Neural cell (in vitro differentiated cells): ENCODE data around the gene SLC66A2. TPM values are rescaled to one million over a fixed set of nuclear protein-coding genes. Genes with fewer than 3 reads are reported as not detected.

ENCODE experiments used
- H2AFZ ChIP-seq: fragments of 200-600, 300-800 bp; sonication (generic), shearing (Covaris generic); 2 replicates; pipeline ENCODE4 v1.6.0; 2014; ENCODE audit warnings: low read depth, mild to moderate bottlenecking, antibody characterized with exemption, low read length, moderate library complexity
- H3F3A ChIP-seq: fragments of 200-600 bp; shearing (Covaris generic); 2 replicates; pipeline ENCODE4 v1.6.1; 2016; ENCODE audit warnings: mild to moderate bottlenecking, moderate library complexity, mixed read lengths, antibody characterized with exemption, low read length; ENCODE audit not compliant: insufficient read depth, poor library complexity, severe bottlenecking
- H3K27ac ChIP-seq: fragments of 200-600, 300-800 bp; sonication (generic), shearing (Covaris generic); 2 replicates; pipeline ENCODE4 v1.5.1; 2014; ENCODE audit warnings: mild to moderate bottlenecking, low read length, moderate library complexity
- H3K27me3 ChIP-seq: fragments of 300-800, 200-600 bp; sonication (generic), shearing (Covaris generic); 2 replicates; pipeline ENCODE4 v1.6.0; 2014; ENCODE audit warnings: mild to moderate bottlenecking, low read depth, low read length, moderate library complexity; ENCODE audit not compliant: insufficient read depth
- H3K36me3 ChIP-seq: fragments of 300-800, 200-600 bp; sonication (generic), shearing (Covaris generic); 2 replicates; pipeline ENCODE4 v1.5.1; 2014; ENCODE audit warnings: mild to moderate bottlenecking, antibody characterized with exemption, low read length, moderate library complexity; ENCODE audit not compliant: insufficient read depth
- H3K4me2 ChIP-seq: fragments of 300-800, 200-600 bp; sonication (generic), shearing (Covaris generic); 2 replicates; pipeline ENCODE4 v1.6.0; 2014; ENCODE audit warnings: mild to moderate bottlenecking, low read length
- H3K4me3 ChIP-seq: fragments of 300-800, 200-600 bp; sonication (generic), shearing (Covaris generic); 2 replicates; pipeline ENCODE4 v1.5.1; 2014; ENCODE audit warnings: mild to moderate bottlenecking, low read length, moderate library complexity
- H3K79me2 ChIP-seq: fragments of 200-600 bp; shearing (Covaris generic); replicated peaks from 2 replicates; pipeline ENCODE4 v1.6.0; 2014; ENCODE audit warnings: mild to moderate bottlenecking, low read length, moderate library complexity; ENCODE audit not compliant: insufficient read depth
- H3K9ac ChIP-seq: fragments of 300-800, 200-600 bp; sonication (generic), shearing (Covaris generic); 2 replicates; pipeline ENCODE4 v1.6.1; 2016; ENCODE audit warnings: mild to moderate bottlenecking, low read length, mixed read lengths
- H3K9me2 ChIP-seq: fragments of 200-600 bp; shearing (Covaris generic); 2 replicates; pipeline ENCODE4 v1.6.1; 2016; ENCODE audit warnings: mild to moderate bottlenecking, low read length, mixed read lengths; ENCODE audit not compliant: insufficient read depth
- H3K9me3 ChIP-seq: fragments of 200-600, 300-800 bp; sonication (generic), shearing (Covaris generic); 2 replicates; pipeline ENCODE4 v1.6.1; 2016; ENCODE audit warnings: mild to moderate bottlenecking, mixed run types, low read length, moderate library complexity, mixed read lengths
- H4K20me1 ChIP-seq: fragments of 200-600 bp; shearing (Covaris generic); 2 replicates; pipeline ENCODE4 v1.6.1; 2016; ENCODE audit warnings: mild to moderate bottlenecking, mixed run types; ENCODE audit not compliant: insufficient read depth
- EP300 ChIP-seq: fragments of 450-650 bp; conservative IDR thresholded peaks from 2 replicates; pipeline ENCODE4 v1.6.1; 2014; ENCODE audit warnings: antibody characterized with exemption, mild to moderate bottlenecking, moderate library complexity; ENCODE audit not compliant: poor library complexity, severe bottlenecking
- EZH2 ChIP-seq: fragments of 200-600, 300-800 bp; shearing (Covaris generic), sonication (generic); IDR thresholded peaks from 2 replicates; pipeline ENCODE4 v1.6.1; 2014; ENCODE audit warnings: antibody characterized with exemption, low read length, borderline replicate concordance, mild to moderate bottlenecking; ENCODE audit not compliant: insufficient read depth, poor library complexity, severe bottlenecking
- MXI1 ChIP-seq: fragments of 450-650 bp; conservative IDR thresholded peaks from 2 replicates; pipeline ENCODE4 v1.6.1; 2014; ENCODE audit warnings: antibody characterized with exemption, mild to moderate bottlenecking; ENCODE audit not compliant: poor library complexity, severe bottlenecking
- POLR2AphosphoS5 ChIP-seq: IDR thresholded peaks from 2 replicates; pipeline ENCODE4 v1.6.1; 2012
- RAD21 ChIP-seq: fragments of 450-650 bp; conservative IDR thresholded peaks from 2 replicates; pipeline ENCODE4 v1.6.1; 2014; ENCODE audit warnings: antibody characterized with exemption, mild to moderate bottlenecking, moderate library complexity
- SMC3 ChIP-seq: fragments of 450-650 bp; conservative IDR thresholded peaks from 2 replicates; pipeline ENCODE4 v1.6.1; 2014; ENCODE audit warnings: antibody characterized with exemption, mild to moderate bottlenecking, moderate library complexity; ENCODE audit not compliant: poor library complexity
- TAF1 ChIP-seq: IDR thresholded peaks from 2 replicates; pipeline ENCODE4 v1.6.1; 2012; ENCODE audit warnings: low read depth
- polyA plus RNA-seq: library from polyadenylated mRNA; depleted of rRNA; stranded (reverse); fragments of >200 nt; gene quantifications from 2 replicates; pipeline ENCODE4 v1.2.3, GENCODE V29; 2014
- TF ChIP-seq, protein P1 (sequence below): fragments of 450-650 bp; IDR thresholded peaks from 2 replicates; pipeline ENCODE4 v1.5.1; 2014; ENCODE audit warnings: antibody characterized with exemption, mild to moderate bottlenecking, moderate library complexity; ENCODE audit not compliant: poor library complexity, severe bottlenecking
- TF ChIP-seq, protein P2 (sequence below): IDR thresholded peaks from 2 replicates; pipeline ENCODE4 v1.6.1; 2012; ENCODE audit warnings: borderline replicate concordance

Gene SLC66A2
- polyA plus RNA-seq, 1 donor from 2014 or later = 66.7 TPM

DNA sequence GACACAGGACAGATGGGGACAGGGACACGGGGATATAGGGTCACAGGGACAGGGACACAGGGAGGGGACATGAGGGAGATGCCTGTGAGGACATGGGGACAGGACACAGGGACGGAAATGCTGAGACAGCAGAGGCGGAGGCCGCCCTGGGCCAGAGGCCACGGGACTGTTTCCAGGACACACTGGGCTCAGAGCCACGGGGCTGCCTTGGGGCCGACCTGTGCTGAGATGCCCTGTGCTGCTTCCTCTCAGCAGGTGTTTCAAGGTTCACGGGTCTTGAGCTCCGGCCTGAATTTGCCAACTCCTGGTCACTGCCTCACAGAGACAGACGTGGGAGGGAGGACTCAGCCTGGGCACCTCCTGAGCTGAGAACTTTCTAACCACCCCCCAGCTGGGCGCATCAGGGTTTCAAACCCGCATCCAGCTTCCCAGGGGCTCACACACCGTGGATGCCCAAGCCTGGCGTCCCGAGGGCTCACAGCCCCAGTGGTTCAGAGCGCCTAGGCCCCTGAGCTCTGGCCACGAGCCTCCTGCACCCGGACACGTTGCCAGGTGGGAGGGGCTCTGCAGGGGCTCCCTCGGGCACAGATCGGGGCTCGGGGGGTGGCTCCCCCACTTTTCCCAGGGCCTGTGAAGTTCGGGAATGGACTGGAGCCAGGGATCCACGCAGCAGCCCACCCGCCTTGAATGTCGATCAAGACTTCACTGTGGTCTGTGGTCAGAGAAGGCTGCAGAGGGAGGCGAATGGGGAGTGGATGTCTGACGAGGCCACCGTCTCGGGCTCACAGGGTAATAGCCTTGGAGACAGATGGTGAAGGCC lies 64.1 kb downstream of the SLC66A2 start:
- H2AFZ ChIP-seq = no peak overlapping the region
- no peak overlapping the region for H3K27ac ChIP-seq
- H3K4me3 ChIP-seq = no peak overlapping the region
- no peaks in the 10 kb centered on the region for H3F3A ChIP-seq
- H3K4me2 ChIP-seq = no peak overlapping the region
- no peaks in the 10 kb centered on the region for H3K27me3 ChIP-seq
- TF ChIP-seq SMC3 (no peak), POLR2AphosphoS5 (no peak), RAD21 (no peak)
- TF ChIP-seq, protein P1, sequence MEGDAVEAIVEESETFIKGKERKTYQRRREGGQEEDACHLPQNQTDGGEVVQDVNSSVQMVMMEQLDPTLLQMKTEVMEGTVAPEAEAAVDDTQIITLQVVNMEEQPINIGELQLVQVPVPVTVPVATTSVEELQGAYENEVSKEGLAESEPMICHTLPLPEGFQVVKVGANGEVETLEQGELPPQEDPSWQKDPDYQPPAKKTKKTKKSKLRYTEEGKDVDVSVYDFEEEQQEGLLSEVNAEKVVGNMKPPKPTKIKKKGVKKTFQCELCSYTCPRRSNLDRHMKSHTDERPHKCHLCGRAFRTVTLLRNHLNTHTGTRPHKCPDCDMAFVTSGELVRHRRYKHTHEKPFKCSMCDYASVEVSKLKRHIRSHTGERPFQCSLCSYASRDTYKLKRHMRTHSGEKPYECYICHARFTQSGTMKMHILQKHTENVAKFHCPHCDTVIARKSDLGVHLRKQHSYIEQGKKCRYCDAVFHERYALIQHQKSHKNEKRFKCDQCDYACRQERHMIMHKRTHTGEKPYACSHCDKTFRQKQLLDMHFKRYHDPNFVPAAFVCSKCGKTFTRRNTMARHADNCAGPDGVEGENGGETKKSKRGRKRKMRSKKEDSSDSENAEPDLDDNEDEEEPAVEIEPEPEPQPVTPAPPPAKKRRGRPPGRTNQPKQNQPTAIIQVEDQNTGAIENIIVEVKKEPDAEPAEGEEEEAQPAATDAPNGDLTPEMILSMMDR = no peak
- no peaks in the 10 kb centered on the region for H3K36me3 ChIP-seq
- no peaks in the 10 kb centered on the region for H3K9me2 ChIP-seq
- H3K9ac ChIP-seq = no peak overlapping the region
- no peaks in the 10 kb centered on the region for H4K20me1 ChIP-seq
- no peaks in the 10 kb centered on the region for H3K79me2 ChIP-seq
- peaks cover 12% of the 10 kb centered on the region for H3K9me3 ChIP-seq

DNA sequence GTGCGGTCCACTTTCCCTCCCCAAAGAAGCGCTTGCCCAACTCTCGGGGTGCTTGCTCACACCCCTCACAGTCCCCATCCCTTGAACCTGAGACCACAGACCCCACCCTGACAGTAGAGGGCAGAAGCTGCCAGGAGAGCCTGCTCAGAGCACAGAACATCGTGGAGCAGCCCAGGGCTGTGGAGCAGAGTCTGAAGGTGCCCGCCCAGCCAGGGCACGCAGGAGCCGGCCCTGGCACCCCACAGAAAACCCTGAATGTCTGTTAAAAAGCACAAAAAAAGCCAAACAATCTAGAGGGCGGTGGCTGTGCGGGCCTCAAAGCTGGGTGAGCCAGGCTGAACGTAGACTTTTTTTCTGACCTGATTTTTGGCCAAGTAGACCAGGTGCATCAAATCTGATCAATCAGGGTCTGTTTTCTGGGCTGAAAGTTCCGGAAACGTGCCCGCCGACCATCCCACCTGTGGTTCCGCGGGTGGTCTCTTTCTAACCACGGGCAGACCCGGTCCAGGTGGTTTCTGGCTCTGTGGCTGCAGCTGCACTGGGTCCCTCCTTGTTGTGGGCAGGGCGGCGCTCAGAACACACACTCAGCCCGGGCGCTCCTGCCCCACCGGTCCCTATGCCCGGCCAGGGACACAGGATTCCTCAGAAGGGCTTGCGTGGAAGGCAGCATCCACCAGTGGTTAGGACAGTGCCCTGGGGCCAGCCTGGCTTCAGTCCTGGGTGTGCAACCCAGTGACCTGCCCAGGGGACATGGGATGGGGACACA lies 66.3 kb downstream of the SLC66A2 start:
- Histone ChIP-seq H3K4me2 (no peak overlapping the region), H3K9me2 (no peaks in the 10 kb centered on the region), H4K20me1 (no peaks in the 10 kb centered on the region), H3F3A (no peaks in the 10 kb centered on the region), H3K27me3 (no peaks in the 10 kb centered on the region), H3K27ac (no peak overlapping the region), H3K4me3 (no peak overlapping the region), H3K36me3 (no peaks in the 10 kb centered on the region), H3K9ac (no peak overlapping the region), H3K9me3 (no peaks in the 10 kb centered on the region), H2AFZ (no peak overlapping the region), H3K79me2 (no peaks in the 10 kb centered on the region)
- TF ChIP-seq, protein P1 = no peak
- no peak for TF ChIP-seq EP300
- TF ChIP-seq SMC3 = no peak
- TF ChIP-seq TAF1 = no peak
- no peak for TF ChIP-seq POLR2AphosphoS5
- TF ChIP-seq MXI1 = no peak
- TF ChIP-seq EZH2 = no peak
- no peak for TF ChIP-seq RAD21
- TF ChIP-seq, protein P2, sequence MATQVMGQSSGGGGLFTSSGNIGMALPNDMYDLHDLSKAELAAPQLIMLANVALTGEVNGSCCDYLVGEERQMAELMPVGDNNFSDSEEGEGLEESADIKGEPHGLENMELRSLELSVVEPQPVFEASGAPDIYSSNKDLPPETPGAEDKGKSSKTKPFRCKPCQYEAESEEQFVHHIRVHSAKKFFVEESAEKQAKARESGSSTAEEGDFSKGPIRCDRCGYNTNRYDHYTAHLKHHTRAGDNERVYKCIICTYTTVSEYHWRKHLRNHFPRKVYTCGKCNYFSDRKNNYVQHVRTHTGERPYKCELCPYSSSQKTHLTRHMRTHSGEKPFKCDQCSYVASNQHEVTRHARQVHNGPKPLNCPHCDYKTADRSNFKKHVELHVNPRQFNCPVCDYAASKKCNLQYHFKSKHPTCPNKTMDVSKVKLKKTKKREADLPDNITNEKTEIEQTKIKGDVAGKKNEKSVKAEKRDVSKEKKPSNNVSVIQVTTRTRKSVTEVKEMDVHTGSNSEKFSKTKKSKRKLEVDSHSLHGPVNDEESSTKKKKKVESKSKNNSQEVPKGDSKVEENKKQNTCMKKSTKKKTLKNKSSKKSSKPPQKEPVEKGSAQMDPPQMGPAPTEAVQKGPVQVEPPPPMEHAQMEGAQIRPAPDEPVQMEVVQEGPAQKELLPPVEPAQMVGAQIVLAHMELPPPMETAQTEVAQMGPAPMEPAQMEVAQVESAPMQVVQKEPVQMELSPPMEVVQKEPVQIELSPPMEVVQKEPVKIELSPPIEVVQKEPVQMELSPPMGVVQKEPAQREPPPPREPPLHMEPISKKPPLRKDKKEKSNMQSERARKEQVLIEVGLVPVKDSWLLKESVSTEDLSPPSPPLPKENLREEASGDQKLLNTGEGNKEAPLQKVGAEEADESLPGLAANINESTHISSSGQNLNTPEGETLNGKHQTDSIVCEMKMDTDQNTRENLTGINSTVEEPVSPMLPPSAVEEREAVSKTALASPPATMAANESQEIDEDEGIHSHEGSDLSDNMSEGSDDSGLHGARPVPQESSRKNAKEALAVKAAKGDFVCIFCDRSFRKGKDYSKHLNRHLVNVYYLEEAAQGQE = no peak
